ENCODE measurements around the gene POU2AF1. TPM values are rescaled to one million over a fixed set of nuclear protein-coding genes. Genes with fewer than 3 reads are reported as not detected.

The POU2AF1 gene
- total and polyA plus RNA-seq, 2 donors from 2014 or later: 0.95 to 18.5 TPM

GRCh38 chr11:111373590-111373989, 5.5 kb downstream of the POU2AF1 start:
- H3K36me3 ChIP-seq (ENCODE audit: control insufficient read depth in 2 of 3, insufficient read depth in 3 of 3, low read length in 3 of 3): no peaks in the 10 kb centered on the region
- no peaks in the 10 kb centered on the region for H3K27me3 ChIP-seq (ENCODE audit: control insufficient read depth, insufficient read depth, low read length)
- no peak for DNase-seq
- no peak for FAIRE-seq
- H3K9ac ChIP-seq (ENCODE audit: low read length in 3 of 3): no peak overlapping the region
- H3K4me3 ChIP-seq (ENCODE audit: low read length in 3 of 3): no peak overlapping the region
- no peaks in the 10 kb centered on the region for H3K9me3 ChIP-seq (ENCODE audit: control insufficient read depth in 2 of 3, insufficient read depth in 1 of 3, low read length in 3 of 3)
- H3K4me1 ChIP-seq (ENCODE audit: control insufficient read depth in 2 of 3, insufficient read depth in 2 of 3, low read depth in 1 of 3, low read length in 3 of 3): no peaks in the 10 kb centered on the region
- intact Hi-C loops (cut with DNase I): no loop called here
- TF ChIP-seq, protein P1, sequence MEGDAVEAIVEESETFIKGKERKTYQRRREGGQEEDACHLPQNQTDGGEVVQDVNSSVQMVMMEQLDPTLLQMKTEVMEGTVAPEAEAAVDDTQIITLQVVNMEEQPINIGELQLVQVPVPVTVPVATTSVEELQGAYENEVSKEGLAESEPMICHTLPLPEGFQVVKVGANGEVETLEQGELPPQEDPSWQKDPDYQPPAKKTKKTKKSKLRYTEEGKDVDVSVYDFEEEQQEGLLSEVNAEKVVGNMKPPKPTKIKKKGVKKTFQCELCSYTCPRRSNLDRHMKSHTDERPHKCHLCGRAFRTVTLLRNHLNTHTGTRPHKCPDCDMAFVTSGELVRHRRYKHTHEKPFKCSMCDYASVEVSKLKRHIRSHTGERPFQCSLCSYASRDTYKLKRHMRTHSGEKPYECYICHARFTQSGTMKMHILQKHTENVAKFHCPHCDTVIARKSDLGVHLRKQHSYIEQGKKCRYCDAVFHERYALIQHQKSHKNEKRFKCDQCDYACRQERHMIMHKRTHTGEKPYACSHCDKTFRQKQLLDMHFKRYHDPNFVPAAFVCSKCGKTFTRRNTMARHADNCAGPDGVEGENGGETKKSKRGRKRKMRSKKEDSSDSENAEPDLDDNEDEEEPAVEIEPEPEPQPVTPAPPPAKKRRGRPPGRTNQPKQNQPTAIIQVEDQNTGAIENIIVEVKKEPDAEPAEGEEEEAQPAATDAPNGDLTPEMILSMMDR (IDR thresholded peaks at IDR 0.05; ENCODE audit: borderline replicate concordance, extremely low read depth, insufficient read depth): no peak
- no peak overlapping the region for H3K27ac ChIP-seq (ENCODE audit: low read depth in 2 of 2, low read length in 2 of 2)

DNA sequence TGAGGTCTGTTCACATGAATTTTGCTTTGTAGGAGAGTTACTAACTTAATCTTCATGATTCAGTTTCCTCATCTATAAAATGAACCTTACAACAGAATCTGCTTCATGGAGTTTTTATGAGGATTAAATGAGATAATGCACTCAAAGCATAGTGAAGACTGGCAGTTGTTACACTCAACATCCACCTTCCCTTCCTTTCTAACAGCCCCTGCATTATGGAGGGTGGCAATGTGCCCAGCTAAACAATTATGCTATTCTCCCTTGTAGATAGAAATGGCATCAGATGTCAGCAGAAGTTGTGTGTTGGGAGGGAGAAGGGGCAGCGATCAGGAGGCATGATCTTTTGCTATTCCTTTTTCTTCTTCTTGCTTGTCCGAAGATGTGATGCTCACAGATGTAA, 6.5 kb downstream of the POU2AF1 start:
- FAIRE-seq (no peak), DNase-seq (no peak)
- Histone ChIP-seq H3K4me1 (ENCODE audit: control insufficient read depth in 2 of 3, insufficient read depth in 2 of 3, low read depth in 1 of 3, low read length in 3 of 3) (no peaks in the 10 kb centered on the region), H3K9ac (ENCODE audit: low read length in 3 of 3) (no peak overlapping the region), H3K4me3 (ENCODE audit: low read length in 3 of 3) (no peak overlapping the region), H3K27me3 (ENCODE audit: control insufficient read depth, insufficient read depth, low read length) (no peaks in the 10 kb centered on the region), H3K27ac (ENCODE audit: low read depth in 2 of 2, low read length in 2 of 2) (no peak overlapping the region), H3K9me3 (ENCODE audit: control insufficient read depth in 2 of 3, insufficient read depth in 1 of 3, low read length in 3 of 3) (no peaks in the 10 kb centered on the region), H3K36me3 (ENCODE audit: control insufficient read depth in 2 of 3, insufficient read depth in 3 of 3, low read length in 3 of 3) (no peaks in the 10 kb centered on the region)
- intact Hi-C loops (cut with DNase I): no loop called here
- TF ChIP-seq, protein P1 (IDR thresholded peaks at IDR 0.05; ENCODE audit: borderline replicate concordance, extremely low read depth, insufficient read depth): no peak

DNA sequence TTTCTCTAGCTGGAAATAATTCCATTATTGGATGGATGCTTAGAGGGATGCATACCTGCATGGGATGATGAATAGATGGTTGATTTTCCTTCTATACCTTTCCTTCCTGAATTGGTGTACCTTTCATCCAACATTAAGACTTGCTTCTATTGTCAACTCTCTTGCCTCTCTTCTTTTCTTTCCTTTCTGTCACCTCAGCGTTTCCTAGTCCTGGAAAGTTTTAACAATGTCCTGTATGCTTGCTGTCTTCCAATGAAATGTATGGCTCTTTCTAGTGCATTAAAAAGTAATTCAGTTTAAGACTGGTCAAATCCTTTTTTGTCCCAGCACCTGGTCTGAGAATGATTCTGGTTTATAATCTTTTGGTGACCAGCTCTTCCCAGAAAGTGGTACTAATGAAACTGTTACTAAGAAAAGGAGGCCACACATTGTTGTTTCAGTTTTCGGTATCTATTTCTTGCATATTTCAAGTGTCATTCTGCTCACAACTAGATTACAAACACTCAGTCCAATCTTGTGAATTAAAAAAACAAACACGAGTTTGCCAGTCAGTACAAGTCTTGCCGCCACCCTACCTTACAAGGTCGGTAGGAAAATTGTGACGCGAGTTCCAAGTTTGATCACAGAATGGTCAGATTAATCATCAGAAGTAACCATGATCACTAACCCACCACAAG, 8.0 kb downstream of the POU2AF1 start:
- DNase-seq (no peak), FAIRE-seq (no peak)
- H3K9ac ChIP-seq (ENCODE audit: low read length in 3 of 3): no peak overlapping the region
- no peaks in the 10 kb centered on the region for H3K36me3 ChIP-seq (ENCODE audit: control insufficient read depth in 2 of 3, insufficient read depth in 3 of 3, low read length in 3 of 3)
- TF ChIP-seq, protein P1 (IDR thresholded peaks at IDR 0.05; ENCODE audit: borderline replicate concordance, extremely low read depth, insufficient read depth): no peak
- H3K9me3 ChIP-seq (ENCODE audit: control insufficient read depth in 2 of 3, insufficient read depth in 1 of 3, low read length in 3 of 3): no peaks in the 10 kb centered on the region
- no peaks in the 10 kb centered on the region for H3K27me3 ChIP-seq (ENCODE audit: control insufficient read depth, insufficient read depth, low read length)
- no peak overlapping the region for H3K4me3 ChIP-seq (ENCODE audit: low read length in 3 of 3)
- H3K27ac ChIP-seq (ENCODE audit: low read depth in 2 of 2, low read length in 2 of 2): no peak overlapping the region
- H3K4me1 ChIP-seq (ENCODE audit: control insufficient read depth in 2 of 3, insufficient read depth in 2 of 3, low read depth in 1 of 3, low read length in 3 of 3): no peaks in the 10 kb centered on the region
- intact Hi-C loops (cut with DNase I): no loop called here

All from kidney (tissue), 14 donors.